NT2/D1 (cell line): ENCODE results near the gene PHACTR1.

Experiments
- DNase-seq: peaks from one replicate; pipeline ENCODE4 v3.0.0-alpha.2; 2011; ENCODE audit warnings: low read depth, low spot score
- H3K27me3 ChIP-seq: 2 replicates; pipeline ENCODE4 v1.6.0; 2011; ENCODE audit warnings: mild to moderate bottlenecking; ENCODE audit not compliant: insufficient read length, insufficient read depth
- H3K36me3 ChIP-seq: 2 replicates; pipeline ENCODE4 v1.6.1; 2011; ENCODE audit warnings: mild to moderate bottlenecking, low read length, mixed read lengths; ENCODE audit not compliant: insufficient read depth, insufficient read length
- H3K4me1 ChIP-seq: 2 replicates; pipeline ENCODE4 v1.5.1; 2011; ENCODE audit not compliant: insufficient read depth, insufficient read length
- H3K4me3 ChIP-seq: 2 replicates; pipeline ENCODE4 v1.5.1; 2011; ENCODE audit warnings: low read depth; ENCODE audit not compliant: insufficient read length
- H3K9ac ChIP-seq: 2 replicates; pipeline ENCODE4 v1.6.0; 2011; ENCODE audit warnings: low read depth; ENCODE audit not compliant: insufficient read length
- H3K9me3 ChIP-seq: 2 replicates; pipeline ENCODE4 v1.5.1; 2011; ENCODE audit warnings: mild to moderate bottlenecking, low read length; ENCODE audit not compliant: insufficient read depth
- SUZ12 ChIP-seq: IDR thresholded peaks from 2 replicates; pipeline ENCODE4 v1.6.1; 2011; ENCODE audit not compliant: insufficient read length, insufficient read depth; ENCODE audit errors: extremely low read depth
- YY1 ChIP-seq: IDR thresholded peaks from 2 replicates; pipeline ENCODE4 v1.6.1; 2011; ENCODE audit not compliant: insufficient read length, insufficient read depth
- ZNF274 ChIP-seq: IDR thresholded peaks from 2 replicates; pipeline ENCODE4 v1.6.1; 2011; ENCODE audit warnings: mild to moderate bottlenecking, low read depth, low read length

PHACTR1 gene

GRCh38 chr6:13273931-13274706 lies 557.6 kb downstream of the PHACTR1 start:
- Histone ChIP-seq H3K4me3 (no peak overlapping the region), H3K9me3 (no peaks in the 10 kb centered on the region), H3K27me3 (no peaks in the 10 kb centered on the region), H3K36me3 (peaks cover 3% of the 10 kb centered on the region), H3K4me1 (no peaks in the 10 kb centered on the region), H3K9ac (no peak overlapping the region)
- no peak for TF ChIP-seq YY1
- no peak for TF ChIP-seq SUZ12
- TF ChIP-seq ZNF274: no peak
- no peak for DNase-seq

- no peak overlapping the region for H3K4me3 ChIP-seq
- no peak overlapping the region for H3K9ac ChIP-seq
- no peaks in the 10 kb centered on the region for H3K4me1 ChIP-seq
- TF ChIP-seq YY1: no peak
- DNase-seq: no peak
- H3K27me3 ChIP-seq: no peaks in the 10 kb centered on the region
- H3K9me3 ChIP-seq: no peaks in the 10 kb centered on the region
- H3K36me3 ChIP-seq: peaks cover 3% of the 10 kb centered on the region
These were observed 558.3 kb downstream of the PHACTR1 start for GRCh38 chr6:13274707-13275434.

GRCh38 chr6:13275435-13275989 lies 558.9 kb downstream of the PHACTR1 start:
- Histone ChIP-seq H3K4me3 (no peak overlapping the region), H3K36me3 (peaks cover 3% of the 10 kb centered on the region), H3K4me1 (no peaks in the 10 kb centered on the region), H3K9ac (no peak overlapping the region), H3K9me3 (no peaks in the 10 kb centered on the region), H3K27me3 (no peaks in the 10 kb centered on the region)
- no peak for DNase-seq
- TF ChIP-seq ZNF274 (no peak), YY1 (no peak), SUZ12 (no peak)

- H3K4me1 ChIP-seq: no peaks in the 10 kb centered on the region
- H3K36me3 ChIP-seq: no peaks in the 10 kb centered on the region
- no peak overlapping the region for H3K9ac ChIP-seq
- no peak for DNase-seq
- H3K27me3 ChIP-seq: no peaks in the 10 kb centered on the region
- H3K4me3 ChIP-seq: no peak overlapping the region
- no peak for TF ChIP-seq YY1
- H3K9me3 ChIP-seq: no peaks in the 10 kb centered on the region
These were observed 560.7 kb downstream of the PHACTR1 start for GRCh38 chr6:13277231-13277630.

- H3K9ac ChIP-seq: no peak overlapping the region
- no peak for TF ChIP-seq YY1
- no peak for TF ChIP-seq SUZ12
- no peak for TF ChIP-seq ZNF274
- H3K27me3 ChIP-seq: no peaks in the 10 kb centered on the region
- no peaks in the 10 kb centered on the region for H3K9me3 ChIP-seq
- no peaks in the 10 kb centered on the region for H3K4me1 ChIP-seq
- H3K4me3 ChIP-seq: no peak overlapping the region
- no peaks in the 10 kb centered on the region for H3K36me3 ChIP-seq
- no peak for DNase-seq
These were observed 561.6 kb downstream of the PHACTR1 start for GRCh38 chr6:13278164-13278563.

GRCh38 chr6:13278991-13279390 lies 562.4 kb downstream of the PHACTR1 start:
- peaks cover 2% of the 10 kb centered on the region for H3K4me1 ChIP-seq

GRCh38 chr6:13280254-13280653 lies 563.7 kb downstream of the PHACTR1 start:
- H3K9me3 ChIP-seq: no peaks in the 10 kb centered on the region
- H3K9ac ChIP-seq: no peak overlapping the region
- no peaks in the 10 kb centered on the region for H3K27me3 ChIP-seq
- no peaks in the 10 kb centered on the region for H3K36me3 ChIP-seq
- peaks cover 2% of the 10 kb centered on the region for H3K4me1 ChIP-seq
- no peak for DNase-seq
- no peak overlapping the region for H3K4me3 ChIP-seq
- TF ChIP-seq YY1 (no peak), SUZ12 (no peak), ZNF274 (no peak)

More at GRCh38 chr6:13278991-13279390, 562.4 kb downstream of the PHACTR1 start:
- TF ChIP-seq SUZ12 (no peak), YY1 (no peak)
- Histone ChIP-seq H3K9ac (no peak overlapping the region), H3K4me3 (no peak overlapping the region), H3K27me3 (no peaks in the 10 kb centered on the region), H3K9me3 (no peaks in the 10 kb centered on the region), H3K36me3 (no peaks in the 10 kb centered on the region)
- DNase-seq: no peak
